GM19463 (cell line): ENCODE measurements around the gene TUBD1.

Source experiments
- ATAC-seq: cut with Tn5 transposase; IDR thresholded peaks from one replicate; pipeline ENCODE4 v1.9.1; 2021; ENCODE audit warnings: mild to moderate bottlenecking, moderate library complexity; ENCODE audit not compliant: unreplicated experiment

Gene TUBD1

DNA sequence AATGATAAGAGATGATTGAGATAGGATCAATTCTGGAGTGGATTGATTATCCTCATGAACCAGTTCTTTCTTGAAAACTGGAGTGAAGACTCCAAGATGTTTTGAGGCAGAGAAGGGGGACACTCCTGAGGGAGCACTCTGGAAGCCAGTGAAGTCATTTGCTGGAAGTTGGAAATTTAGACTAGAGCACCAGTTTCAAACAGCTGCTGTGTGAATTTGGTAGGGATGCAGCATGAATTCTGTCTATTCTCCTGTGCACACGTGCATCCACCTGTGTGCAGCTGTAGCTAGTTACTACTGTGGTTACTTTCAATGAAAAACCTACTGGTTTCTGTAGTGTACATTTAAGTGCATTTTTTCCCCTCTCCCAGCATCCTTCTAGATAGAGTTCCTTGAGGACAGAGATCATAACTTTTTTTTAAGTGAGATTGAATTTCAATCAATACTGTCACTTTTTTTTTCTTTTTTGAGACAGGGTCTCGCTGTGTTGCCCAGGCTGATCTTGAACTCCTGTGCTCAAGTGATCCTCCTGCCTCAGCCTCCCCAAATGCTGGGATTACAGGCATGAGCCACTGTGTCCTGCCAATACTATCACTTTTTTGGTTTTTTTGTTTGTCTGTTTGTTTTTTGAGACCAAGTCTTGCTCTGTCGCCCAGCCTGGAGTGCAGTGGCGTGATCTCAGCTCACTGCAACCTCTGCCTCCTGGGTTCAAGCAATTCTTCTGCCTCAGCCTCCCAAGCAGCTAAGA is 65.9 kb downstream of the TUBD1 start:
- ATAC-seq = no peak

- no peak for ATAC-seq
Measured at GRCh38 chr17:59825533-59826322, 67.0 kb downstream of the TUBD1 start.

- ATAC-seq = no peak
Measured at GRCh38 chr17:59815965-59816364, 76.8 kb downstream of the TUBD1 start.

DNA sequence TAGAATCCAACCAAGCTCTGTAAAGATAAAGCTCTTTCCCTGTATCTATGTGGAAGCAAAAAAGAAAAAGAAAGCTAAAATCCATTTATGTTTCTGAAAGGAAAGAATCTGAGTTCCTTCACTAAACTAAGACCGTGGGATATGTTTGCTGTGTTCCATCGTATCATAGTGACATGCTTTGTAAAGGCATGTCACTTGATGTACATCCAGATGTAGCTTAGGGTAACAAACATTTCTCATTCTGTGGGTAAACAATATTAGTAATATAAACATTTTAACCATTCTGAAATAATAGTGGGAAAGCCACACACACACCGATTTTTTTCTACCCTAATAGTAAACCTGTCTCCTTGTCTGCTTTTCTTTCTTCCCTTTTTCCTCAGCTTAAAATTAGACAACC is 78.1 kb downstream of the TUBD1 start:
- no peak for ATAC-seq

GRCh38 chr17:59814276-59814675 is 78.5 kb downstream of the TUBD1 start:
- no peak for ATAC-seq

DNA sequence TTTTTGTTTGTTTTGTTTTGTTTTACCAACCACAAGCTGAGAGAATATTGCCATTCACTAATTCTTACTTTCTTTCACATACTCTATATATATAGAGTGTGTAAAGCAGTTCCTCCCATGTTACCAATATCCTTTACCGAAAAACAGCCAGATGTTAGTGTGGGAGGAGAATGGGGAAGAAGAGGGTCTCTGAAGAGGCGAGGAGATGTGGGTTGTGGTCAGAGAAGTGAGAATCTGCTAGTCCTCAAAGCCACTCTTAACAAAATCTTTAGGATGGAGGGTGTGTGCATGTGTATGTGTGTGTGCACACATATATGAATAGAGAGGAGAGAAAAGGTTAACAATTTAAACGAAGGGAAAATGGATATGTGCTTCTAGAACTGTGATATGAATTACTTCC is 80.6 kb downstream of the TUBD1 start:
- ATAC-seq = no peak

DNA sequence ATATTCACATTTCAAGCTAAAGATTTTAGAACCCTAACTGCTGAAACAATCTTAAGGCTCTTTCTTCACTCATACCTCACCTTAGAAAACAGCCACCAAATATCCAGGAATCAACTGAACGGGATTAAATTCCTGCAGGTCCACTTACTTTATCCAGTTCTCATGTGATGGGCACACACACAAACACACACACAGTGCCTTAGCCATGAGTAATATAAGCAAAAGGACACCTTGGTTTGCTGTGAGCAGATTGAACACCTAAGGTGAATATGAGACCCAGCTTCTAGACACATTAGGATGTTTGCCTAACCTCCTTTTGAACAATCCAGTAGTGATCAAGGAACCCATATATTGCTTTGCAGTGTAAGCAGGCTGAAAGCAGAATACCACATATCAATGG is 81.5 kb downstream of the TUBD1 start:
- no peak for ATAC-seq

- no peak for ATAC-seq
Measured at GRCh38 chr17:59810894-59811153, 81.9 kb downstream of the TUBD1 start.
